Measurements from ENCODE around the gene ROBO1. TPM values are rescaled to one million over a fixed set of nuclear protein-coding genes. Genes with fewer than 3 reads are reported as not detected.

The ROBO1 gene
- total and polyA plus RNA-seq, 2 donors (not counting 3 experiments of a cell fraction or from before 2014, with no cell fraction given), result 5.9 to 14.2 TPM

- dilution Hi-C loops (cut with MboI; ENCODE audit: extremely low pct_ligation_motif_present, low sequenced_read_pairs) (no loop called here), intact Hi-C loops (cut with micrococcal nuclease) (no loop called here)
- peak overlapping the region; percentile 92 for H2AFZ ChIP-seq (ENCODE audit: low read depth, low read length)
- peaks cover 0 to 5% of the 10 kb centered on the region in 2 experiments for H3K27me3 ChIP-seq (ENCODE audit: control insufficient read depth in 2 of 2, insufficient read depth in 2 of 2, low read length in 2 of 2)
- H3K9me3 ChIP-seq (replicated peaks; ENCODE audit: control insufficient read depth, insufficient read depth, low read length), result no peaks in the 10 kb centered on the region
- H3K9me1 ChIP-seq (replicated peaks; ENCODE audit: control insufficient read depth, extremely low read depth, insufficient read depth, low read length), result no peaks in the 10 kb centered on the region
- no peaks in the 10 kb centered on the region for H3K36me3 ChIP-seq (ENCODE audit: control insufficient read depth in 2 of 2, extremely low read depth in 1 of 2, insufficient read depth in 2 of 2, low read length in 2 of 2)
- CTCF ChIA-PET, result interaction anchor here (0.8 to 1.8 kb wide), 4 partner anchors 16 to 911 kb away, joined by 3 to 5 read pairs (median 3); no protein-coding TSS in a partner anchor
- H3K9ac ChIP-seq (replicated peaks; ENCODE audit: extremely low read depth, insufficient read depth, low read length), result peak overlapping the region; percentile 42
- H3K4me3 ChIP-seq (replicated peaks in 1 of 3; ENCODE audit: insufficient read depth in 1 of 3, low read depth in 1 of 3, low read length in 3 of 3), result peak overlapping the region; percentile 58 to 80 (median 73)
- no peak for TF ChIP-seq CTCF (IDR thresholded peaks at IDR 0.05; ENCODE audit: extremely low read depth in 1 of 2, insufficient read depth in 1 of 2, low read depth in 1 of 2, low read length in 2 of 2)
- TF ChIP-seq MAX (IDR thresholded peaks at IDR 0.05; ENCODE audit: insufficient read depth, insufficient read length), result no peak
- no peak for TF ChIP-seq EZH2 (IDR thresholded peaks at IDR 0.05; ENCODE audit: borderline replicate concordance, low read depth, low read length, severe bottlenecking)
- no peak for TF ChIP-seq GATA2 (IDR thresholded peaks at IDR 0.05; ENCODE audit: insufficient read depth, insufficient read length, low read depth, low read length)
- TF ChIP-seq JUN (IDR thresholded peaks at IDR 0.05; ENCODE audit: borderline replicate concordance, insufficient read depth, insufficient read length, low read depth), result no peak
- TF ChIP-seq MYC (IDR thresholded peaks at IDR 0.05; ENCODE audit: low read depth, low read length), result no peak
- no peak for TF ChIP-seq FOS (IDR thresholded peaks at IDR 0.05; ENCODE audit: borderline replicate concordance, insufficient read depth, low read length)
- no peak for TF ChIP-seq POLR2AphosphoS5 (IDR thresholded peaks at IDR 0.05; ENCODE audit: insufficient read depth, low read depth, low read length)
- TF ChIP-seq POLR2A (IDR thresholded peaks at IDR 0.05; ENCODE audit: low read depth, low read length), result no peak
- H3K4me1 ChIP-seq (ENCODE audit: control insufficient read depth, extremely low read depth, insufficient read depth, low read length), result peaks cover 15% of the 10 kb centered on the region
- H3K27ac ChIP-seq (ENCODE audit: insufficient read depth, low read depth, low read length), result no peak overlapping the region
- peak overlapping the region; percentile 98 for H3K4me2 ChIP-seq (ENCODE audit: insufficient read depth, low read length)
- DNase-seq (ENCODE audit: low read depth, low spot score) (peak; percentile 40), FAIRE-seq (peak; percentile 33)
- H4K20me1 ChIP-seq (replicated peaks; ENCODE audit: control insufficient read depth, extremely low read depth, insufficient read depth, low read length), result no peaks in the 10 kb centered on the region
- BruUV-seq (replicated peaks), result no TSS peak
- POLR2A ChIA-PET, result no interaction called here
- H3K79me2 ChIP-seq (ENCODE audit: control insufficient read depth, insufficient read depth, low read length), result no peaks in the 10 kb centered on the region
These were observed 1.2 kb downstream of the ROBO1 start for GRCh38 chr3:79766496-79767193.

Measured in endothelial cell of umbilical vein (primary cell).